Loucy (cell line): ENCODE data around the gene ARSI.

ENCODE experiments used
- EZH2phosphoT487 ChIP-seq: fragments of 200-600 bp; IDR thresholded peaks from 2 replicates; pipeline ENCODE4 v1.6.1; 2018; ENCODE audit warnings: antibody characterized with exemption, mild to moderate bottlenecking, moderate library complexity, borderline replicate concordance
- TF ChIP-seq, protein P1 (sequence below): fragments of 200-600 bp; sonication (generic); conservative IDR thresholded peaks from 2 replicates; pipeline ENCODE4 v1.5.1; 2014; ENCODE audit warnings: mild to moderate bottlenecking, antibody characterized with exemption, low read length

DNA sequence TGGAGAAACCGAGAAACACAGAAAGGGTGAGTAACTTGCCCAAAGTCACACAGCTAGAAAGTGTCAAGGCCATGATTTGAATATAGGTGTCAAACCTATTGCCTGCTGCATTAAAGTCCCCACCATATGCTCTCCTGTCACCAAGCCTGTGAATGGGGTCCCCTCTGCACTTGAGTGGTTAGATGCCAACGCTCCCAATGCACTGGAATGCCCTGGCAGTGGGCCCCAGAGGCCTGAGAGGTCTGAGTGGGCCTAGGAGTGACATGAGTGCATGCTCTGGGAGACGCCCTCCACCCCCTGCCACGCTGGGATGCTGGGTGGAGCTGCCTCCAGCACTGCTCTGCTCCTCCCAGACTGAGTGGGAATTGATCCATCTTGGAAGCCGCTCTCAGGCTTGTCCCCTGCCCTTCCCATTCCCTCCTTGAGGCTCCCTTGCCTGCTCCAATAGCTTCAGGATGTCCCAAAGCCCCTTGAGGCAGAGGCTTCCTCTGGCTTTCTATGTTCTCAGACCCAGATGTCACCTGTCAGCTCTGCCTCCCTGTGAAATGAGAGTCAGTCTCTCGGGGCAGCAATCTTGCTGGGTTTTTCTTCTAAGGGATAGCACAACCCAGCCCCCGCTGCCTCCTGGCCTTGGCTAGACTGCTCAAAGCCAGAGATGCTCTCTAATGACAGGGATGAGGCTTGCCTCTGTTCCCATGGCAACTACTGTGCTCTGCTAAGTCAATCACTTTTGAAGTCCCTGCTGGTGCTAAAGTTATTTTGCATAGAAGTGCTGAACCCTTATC lies 6.6 kb upstream of the ARSI start:
- TF ChIP-seq, protein P1, sequence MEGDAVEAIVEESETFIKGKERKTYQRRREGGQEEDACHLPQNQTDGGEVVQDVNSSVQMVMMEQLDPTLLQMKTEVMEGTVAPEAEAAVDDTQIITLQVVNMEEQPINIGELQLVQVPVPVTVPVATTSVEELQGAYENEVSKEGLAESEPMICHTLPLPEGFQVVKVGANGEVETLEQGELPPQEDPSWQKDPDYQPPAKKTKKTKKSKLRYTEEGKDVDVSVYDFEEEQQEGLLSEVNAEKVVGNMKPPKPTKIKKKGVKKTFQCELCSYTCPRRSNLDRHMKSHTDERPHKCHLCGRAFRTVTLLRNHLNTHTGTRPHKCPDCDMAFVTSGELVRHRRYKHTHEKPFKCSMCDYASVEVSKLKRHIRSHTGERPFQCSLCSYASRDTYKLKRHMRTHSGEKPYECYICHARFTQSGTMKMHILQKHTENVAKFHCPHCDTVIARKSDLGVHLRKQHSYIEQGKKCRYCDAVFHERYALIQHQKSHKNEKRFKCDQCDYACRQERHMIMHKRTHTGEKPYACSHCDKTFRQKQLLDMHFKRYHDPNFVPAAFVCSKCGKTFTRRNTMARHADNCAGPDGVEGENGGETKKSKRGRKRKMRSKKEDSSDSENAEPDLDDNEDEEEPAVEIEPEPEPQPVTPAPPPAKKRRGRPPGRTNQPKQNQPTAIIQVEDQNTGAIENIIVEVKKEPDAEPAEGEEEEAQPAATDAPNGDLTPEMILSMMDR, result no peak
- no peak for TF ChIP-seq EZH2phosphoT487
